Body of pancreas (tissue), 4 donors: ENCODE measurements around the gene ZNF133. TPM values are rescaled to one million over a fixed set of nuclear protein-coding genes. Genes with fewer than 3 reads are reported as not detected.

Experiments
- ATAC-seq: fragments of 150-250 bp; one replicate; pipeline ENCODE4 v1.9.1; 2016
- DNase-seq, 4 donors: peaks; one replicate each; pipeline ENCODE4 v3.0.0-alpha.2; 2019
- H3K27ac ChIP-seq, 4 donors: fragments of 200-600 bp; sonication (generic); 1 replicate in 3 of 4; 2 replicates in 1 of 4; pipeline versions ENCODE4 v1.5.1 to v1.6.1; 2016 to 2019; ENCODE audit warnings: mild to moderate bottlenecking in 1 of 4, mixed read lengths in 1 of 4, moderate library complexity in 1 of 4
- H3K27me3 ChIP-seq, 2 donors: fragments of 200-600 bp; sonication (generic); one replicate each; pipeline ENCODE4 v1.6.0; 2016; ENCODE audit warnings: mild to moderate bottlenecking in 1 of 2
- H3K36me3 ChIP-seq, 2 donors: fragments of 200-600 bp; sonication (generic); replicated peaks in 1 of 2; 2 replicates each; pipeline ENCODE4 v1.5.1; 2016; ENCODE audit warnings: low read depth in 2 of 2; ENCODE audit not compliant: insufficient read depth in 1 of 2
- H3K4me1 ChIP-seq: fragments of 200-600 bp; sonication (generic); one replicate; pipeline ENCODE4 v1.6.0; 2016
- H3K4me3 ChIP-seq, 2 donors: fragments of 200-600 bp; sonication (generic); 1 replicate in 1 of 2; 2 replicates in 1 of 2; pipeline ENCODE4 v1.5.1; 2016 to 2019
- H3K9me3 ChIP-seq, 3 donors: fragments of 200-600 bp; sonication (generic); 1 replicate in 2 of 3; 2 replicates in 1 of 3; pipeline ENCODE4 v1.5.1; 2016
- POLR2A ChIP-seq, 3 donors: fragments of 450-650 bp; IDR thresholded peaks; one replicate each; pipeline ENCODE4 v1.6.1; 2016; ENCODE audit warnings: antibody characterized with exemption in 3 of 3, mild to moderate bottlenecking in 2 of 3
- WGBS, 2 donors: methylation state at CpG; one replicate each; pipeline ENCODE4 v1.1.5; 2017; 5-methylcytosine and 5-hydroxymethylcytosine counted together
- intact Hi-C: fragments of 100-400 bp; cut with DNase I; formaldehyde crosslinking; loops from one replicate; pipeline ENCODE4 v1.15.1; 2023
- small RNA-seq: library from RNA; depleted of rRNA; stranded (forward); fragments of <200 nt; gene quantifications from one replicate; pipeline ENCODE3, GENCODE V24; 2016
- total RNA-seq, 2 donors: library from RNA; depleted of rRNA; stranded (reverse); fragments of >200 nt; gene quantifications; one replicate each; pipeline ENCODE4 v1.1.0, GENCODE V29; 2016
- TF ChIP-seq, protein P1 (sequence below), 7 experiments: fragments of 450-650 bp in 4 of 7; fragments of 200-600 bp in 3 of 7; sonication (generic) in 3 of 7; IDR thresholded peaks; one replicate each; pipeline ENCODE4 v1.5.1; 2016 to 2019; ENCODE audit warnings: antibody characterized with exemption in 7 of 7

ZNF133 gene
- total RNA-seq, 2 donors from 2014 or later, result 10.9 to 22.7 TPM

GRCh38 chr20:18361678-18362077 is 73.4 kb downstream of the ZNF133 start:
- no peak for ATAC-seq

DNA sequence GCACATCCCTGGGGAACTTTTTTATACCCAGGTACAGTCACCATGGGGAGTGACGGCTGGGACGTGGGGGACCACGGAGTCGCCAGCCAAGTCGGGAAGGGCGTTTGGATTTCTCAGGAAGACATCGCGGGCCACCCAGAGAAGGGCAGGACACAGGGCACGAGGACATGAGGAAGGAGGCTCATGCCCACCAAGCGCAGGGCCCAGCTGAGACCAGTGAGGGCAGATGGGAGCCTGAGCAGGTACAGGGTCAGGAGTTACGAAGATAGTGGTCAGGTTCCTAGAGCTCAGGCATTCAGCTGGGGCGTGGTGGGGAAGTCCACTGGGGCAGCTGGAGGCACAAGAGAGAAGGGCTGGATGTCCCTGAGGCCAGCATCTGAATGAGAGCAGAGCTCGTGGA is 74.6 kb downstream of the ZNF133 start:
- no peak overlapping the region for H3K4me3 ChIP-seq
- ATAC-seq (no peak), DNase-seq (no peak)
- intact Hi-C loops, result no loop called here
- no peaks in the 10 kb centered on the region for H3K27me3 ChIP-seq
- H3K36me3 ChIP-seq, result no peaks in the 10 kb centered on the region
- H3K4me1 ChIP-seq, result no peaks in the 10 kb centered on the region
- no peak overlapping the region for H3K27ac ChIP-seq
- no peaks in the 10 kb centered on the region for H3K9me3 ChIP-seq
- TF ChIP-seq POLR2A (IDR thresholded peaks at IDR 0.05), result no peak
- TF ChIP-seq, protein P1, sequence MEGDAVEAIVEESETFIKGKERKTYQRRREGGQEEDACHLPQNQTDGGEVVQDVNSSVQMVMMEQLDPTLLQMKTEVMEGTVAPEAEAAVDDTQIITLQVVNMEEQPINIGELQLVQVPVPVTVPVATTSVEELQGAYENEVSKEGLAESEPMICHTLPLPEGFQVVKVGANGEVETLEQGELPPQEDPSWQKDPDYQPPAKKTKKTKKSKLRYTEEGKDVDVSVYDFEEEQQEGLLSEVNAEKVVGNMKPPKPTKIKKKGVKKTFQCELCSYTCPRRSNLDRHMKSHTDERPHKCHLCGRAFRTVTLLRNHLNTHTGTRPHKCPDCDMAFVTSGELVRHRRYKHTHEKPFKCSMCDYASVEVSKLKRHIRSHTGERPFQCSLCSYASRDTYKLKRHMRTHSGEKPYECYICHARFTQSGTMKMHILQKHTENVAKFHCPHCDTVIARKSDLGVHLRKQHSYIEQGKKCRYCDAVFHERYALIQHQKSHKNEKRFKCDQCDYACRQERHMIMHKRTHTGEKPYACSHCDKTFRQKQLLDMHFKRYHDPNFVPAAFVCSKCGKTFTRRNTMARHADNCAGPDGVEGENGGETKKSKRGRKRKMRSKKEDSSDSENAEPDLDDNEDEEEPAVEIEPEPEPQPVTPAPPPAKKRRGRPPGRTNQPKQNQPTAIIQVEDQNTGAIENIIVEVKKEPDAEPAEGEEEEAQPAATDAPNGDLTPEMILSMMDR (IDR thresholded peaks at IDR 0.05), result no peak
- 76 to 81% methylated on average over 13 of the region's 13 CpGs for WGBS, 2 donors

More at GRCh38 chr20:18361678-18362077, 73.4 kb downstream of the ZNF133 start:
- WGBS, 2 donors, result 83 to 92% methylated on average over 1 of the region's 1 CpG
- Histone ChIP-seq H3K36me3 (no peaks in the 10 kb centered on the region), H3K4me1 (no peaks in the 10 kb centered on the region), H3K27ac (no peak overlapping the region), H3K9me3 (no peaks in the 10 kb centered on the region), H3K27me3 (no peaks in the 10 kb centered on the region), H3K4me3 (no peak overlapping the region)
- TF ChIP-seq, protein P1 (IDR thresholded peaks at IDR 0.05), result no peak
- TF ChIP-seq POLR2A (IDR thresholded peaks at IDR 0.05), result no peak
- intact Hi-C loops, result no loop called here
- no peak for DNase-seq

- H3K27me3 ChIP-seq, result no peaks in the 10 kb centered on the region
- no peak overlapping the region for H3K4me3 ChIP-seq
- no peak for TF ChIP-seq POLR2A (IDR thresholded peaks at IDR 0.05)
- TF ChIP-seq, protein P1 (IDR thresholded peaks at IDR 0.05), result no peak
- intact Hi-C loops, result no loop called here
- H3K27ac ChIP-seq, result no peak overlapping the region
- DNase-seq (no peak), ATAC-seq (no peak)
- no peaks in the 10 kb centered on the region for H3K9me3 ChIP-seq
- H3K4me1 ChIP-seq, result no peaks in the 10 kb centered on the region
- 85% methylated on average over 2 of the region's 2 CpGs; no CpG with 5 or more reads in 1 of the 2 donors for WGBS, 2 donors
- no peaks in the 10 kb centered on the region for H3K36me3 ChIP-seq
Measured at GRCh38 chr20:18363708-18364107, 75.4 kb downstream of the ZNF133 start.

DNA sequence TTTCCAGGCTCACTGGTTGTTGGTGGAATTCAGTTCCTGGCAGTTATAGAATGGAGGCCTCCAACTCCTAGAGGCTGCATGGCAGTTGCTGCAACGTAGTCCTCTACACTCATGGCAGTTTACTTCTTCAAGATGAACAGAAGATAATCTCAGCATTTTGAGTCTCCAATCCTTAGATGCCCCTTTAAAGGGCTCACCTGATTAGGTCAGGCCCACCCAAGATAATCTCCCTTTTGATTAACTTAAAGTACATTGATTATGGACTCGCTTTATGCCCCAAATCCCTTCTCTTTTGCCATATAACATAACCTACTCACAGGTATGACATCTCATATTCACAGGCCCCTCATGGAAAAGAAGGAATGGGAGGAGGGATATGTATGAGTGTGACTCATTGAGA is 76.4 kb downstream of the ZNF133 start:
- Histone ChIP-seq H3K36me3 (no peaks in the 10 kb centered on the region), H3K9me3 (no peaks in the 10 kb centered on the region), H3K4me3 (no peak overlapping the region), H3K27ac (no peak overlapping the region), H3K27me3 (no peaks in the 10 kb centered on the region), H3K4me1 (no peaks in the 10 kb centered on the region)
- 66 to 71% methylated on average over 2 of the region's 2 CpGs for WGBS, 2 donors
- no peak for DNase-seq
- no peak for ATAC-seq
- intact Hi-C loops, result no loop called here
- TF ChIP-seq, protein P1 (IDR thresholded peaks at IDR 0.05), result no peak
- TF ChIP-seq POLR2A (IDR thresholded peaks at IDR 0.05), result no peak

Small RNA genes lying within 50 kb of the gene (small RNA-seq; reads per million reads assigned to genes)
- gene RN7SL14P (not detected), gene RNU2-56P (0.23 reads per million)

Other genes with a start within 250 kb of the ZNF133 start
- 10 to 100 TPM in 1 of 2 donors, 1 to 10 TPM in 1; 3.6 to 15.8 TPM for gene OVOL2, start 230.6 kb upstream of the ZNF133 start, total RNA-seq
- gene KAT14, start 150.7 kb upstream of the ZNF133 start, total RNA-seq, result 1 to 10 TPM; 7.9 to 8.8 TPM
- 10 to 100 TPM in 1 of 2 donors, 1 to 10 TPM in 1; 9.1 to 13.2 TPM for gene PET117, start 150.7 kb upstream of the ZNF133 start, total RNA-seq
- gene DZANK1, start 178.5 kb downstream of the ZNF133 start, total RNA-seq, result 1 to 10 TPM; 1.6 TPM
- gene POLR3F, start 178.9 kb downstream of the ZNF133 start, total RNA-seq, result 1 to 10 TPM; 2.6 to 4.9 TPM
- 1 to 10 TPM; 6.6 to 8.3 TPM for gene RBBP9, start 208.7 kb downstream of the ZNF133 start, total RNA-seq
- 10 to 100 TPM; 29.0 to 36.3 TPM for gene SEC23B, start 219.4 kb downstream of the ZNF133 start, total RNA-seq